Measurements from ENCODE around the gene CPT1A.

GRCh38 chr11:68741463-68741862, 100.3 kb downstream of the CPT1A start:
- TF ChIP-seq CTCF (IDR thresholded peaks at IDR 0.05; ENCODE audit: low read depth, low read length), result no peak
- no peak for TF ChIP-seq MAX (IDR thresholded peaks at IDR 0.05; ENCODE audit: low read depth, low read length)
- TF ChIP-seq POLR2A (IDR thresholded peaks at IDR 0.05; ENCODE audit: extremely low read depth, insufficient read length), result no peak
